HG02840 (cell line): ENCODE results near the gene LRRN3.
A peak's percentile ranks its signal among the peaks of the same experiment; 100 is the strongest.

Experiments
- ATAC-seq: cut with Tn5 transposase; IDR thresholded peaks from one replicate; pipeline ENCODE4 v1.9.1; 2021; ENCODE audit warnings: mild to moderate bottlenecking, moderate library complexity, moderate number of reproducible peaks; ENCODE audit not compliant: unreplicated experiment, low FRiP score

LRRN3 gene

GRCh38 chr7:111103678-111104274 lies 12.8 kb downstream of the LRRN3 start:
- peak; percentile 60 for ATAC-seq

DNA sequence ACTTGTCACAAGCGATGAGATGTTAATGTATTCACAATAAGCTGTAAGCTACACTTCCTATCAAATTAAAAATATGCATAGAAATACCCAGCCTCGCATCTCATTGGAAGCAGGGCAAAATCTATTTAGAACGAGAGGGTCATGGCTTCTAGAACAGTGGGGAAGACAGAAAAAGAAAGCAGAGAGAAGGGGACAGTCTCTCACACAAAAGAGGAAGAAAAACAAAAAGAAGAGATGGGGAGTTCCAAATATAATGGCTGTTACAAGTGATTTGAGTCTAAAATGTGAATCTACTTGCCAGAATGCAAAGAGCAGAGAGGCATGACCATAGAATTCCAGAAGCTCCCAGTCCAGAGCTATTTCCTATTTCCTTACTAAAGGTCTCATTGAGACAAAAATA lies 13.8 kb downstream of the LRRN3 start:
- no peak for ATAC-seq

DNA sequence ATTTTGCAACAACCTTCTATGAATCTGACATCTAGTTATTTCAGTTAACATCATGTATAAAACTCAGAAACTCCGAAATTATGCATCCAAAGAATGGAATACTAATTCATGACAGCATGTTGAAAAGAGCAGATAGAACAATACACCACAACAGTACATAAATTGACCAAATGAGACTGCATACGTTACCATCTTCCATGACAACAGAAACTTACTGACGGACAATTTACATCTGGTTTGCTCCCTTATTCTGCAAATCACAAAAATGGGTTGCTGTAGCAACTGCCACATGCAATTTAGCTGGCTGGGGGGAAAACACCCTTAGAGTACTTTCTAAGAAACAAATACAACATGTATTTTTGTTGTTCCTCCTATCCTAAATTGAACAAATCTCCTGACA lies 14.3 kb downstream of the LRRN3 start:
- ATAC-seq, result no peak

DNA sequence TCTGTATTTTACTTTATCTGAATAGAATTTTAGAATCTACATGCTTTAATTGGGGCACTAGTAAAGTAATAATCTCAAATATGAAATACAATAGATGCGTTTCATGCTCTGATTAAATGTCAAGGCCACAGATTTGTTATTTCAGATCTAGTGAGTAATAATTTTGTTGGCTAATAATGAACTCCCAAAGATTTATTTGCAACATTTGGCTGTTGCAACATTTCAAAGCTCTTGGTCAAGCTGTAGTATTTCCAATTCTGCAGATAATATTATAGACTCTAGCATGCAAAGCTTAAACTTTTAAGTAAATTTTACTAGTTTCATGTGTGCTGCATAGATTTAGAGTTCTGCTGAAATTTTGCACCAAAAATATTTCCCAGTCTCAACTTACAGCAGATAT lies 16.7 kb downstream of the LRRN3 start:
- ATAC-seq, result no peak

DNA sequence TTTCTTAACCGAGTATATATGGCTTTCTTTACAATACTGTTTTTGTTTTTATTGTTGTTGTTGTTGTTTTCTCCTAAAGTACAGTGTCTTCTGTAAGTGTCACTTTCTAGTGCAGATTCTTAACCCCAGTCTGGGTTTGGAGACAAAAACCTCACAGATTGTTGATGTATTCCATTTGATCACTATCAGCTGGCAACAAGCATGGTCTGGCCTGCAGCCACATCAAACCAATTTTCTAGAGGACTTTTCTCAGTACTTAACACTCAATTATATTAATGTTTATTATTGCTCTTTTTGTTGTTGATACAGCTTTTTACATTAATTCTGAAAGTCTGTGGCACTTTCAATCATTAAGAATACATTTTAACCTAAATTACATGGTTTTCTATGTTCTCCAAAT lies 17.1 kb downstream of the LRRN3 start:
- ATAC-seq, result no peak

- no peak for ATAC-seq
Measured at GRCh38 chr7:111108496-111108895, 17.6 kb downstream of the LRRN3 start.

DNA sequence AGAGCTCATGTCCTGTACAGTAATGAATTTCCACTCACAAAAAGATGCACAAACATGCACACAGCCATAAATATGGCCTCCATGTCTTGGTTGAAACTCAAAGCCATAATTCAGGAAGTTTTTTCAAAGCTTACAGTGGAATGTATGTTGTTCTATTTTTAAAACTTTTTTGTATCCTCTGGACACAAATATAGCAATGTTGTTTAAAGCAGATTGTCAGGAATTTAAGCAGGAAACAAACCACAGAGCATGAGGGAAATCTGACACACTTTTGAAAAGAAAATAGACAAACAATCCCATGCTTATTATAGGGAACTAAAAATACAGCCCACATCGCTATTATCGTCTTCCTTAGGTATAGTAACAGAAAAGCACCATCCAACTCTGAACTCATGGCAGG lies 21.5 kb downstream of the LRRN3 start:
- no peak for ATAC-seq

DNA sequence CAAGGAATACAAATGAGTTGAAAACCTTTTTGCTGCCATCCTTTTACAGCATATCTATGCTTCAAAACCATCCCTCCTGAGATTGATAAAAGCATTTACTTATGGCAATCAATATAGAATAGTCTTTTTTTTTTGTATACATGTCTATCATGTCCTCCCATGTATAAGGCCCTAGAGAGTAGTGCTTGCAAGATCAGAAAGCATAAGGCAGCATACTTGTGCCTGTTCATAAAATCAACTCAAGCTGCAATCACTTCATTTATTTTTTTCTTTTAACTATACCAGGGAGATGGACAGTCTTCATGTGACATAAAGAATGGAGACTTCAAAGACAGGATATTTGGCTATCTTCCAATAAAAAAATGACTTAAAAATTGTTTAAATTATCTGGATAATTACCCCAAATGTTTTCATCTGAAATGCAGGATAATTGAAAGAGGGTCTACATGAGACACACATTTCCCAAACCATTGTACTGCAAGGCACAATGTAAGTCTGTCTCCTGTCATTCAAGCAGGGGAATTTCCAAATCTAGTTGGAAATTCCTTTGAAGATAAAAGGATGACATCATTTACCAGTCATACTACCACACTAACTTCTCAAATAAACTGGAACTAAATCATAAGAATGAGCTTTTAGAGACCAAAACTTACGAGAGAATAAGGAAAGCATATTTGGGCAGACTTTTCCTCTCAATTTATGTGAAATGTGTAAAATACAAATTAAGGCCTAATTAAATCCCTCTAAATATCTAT lies 22.5 kb downstream of the LRRN3 start:
- peak; percentile 61 for ATAC-seq

- ATAC-seq, result no peak
Measured at GRCh38 chr7:111115966-111116365, 25.0 kb downstream of the LRRN3 start.

- no peak for ATAC-seq
Measured at GRCh38 chr7:111126987-111127386, 36.1 kb downstream of the LRRN3 start.

DNA sequence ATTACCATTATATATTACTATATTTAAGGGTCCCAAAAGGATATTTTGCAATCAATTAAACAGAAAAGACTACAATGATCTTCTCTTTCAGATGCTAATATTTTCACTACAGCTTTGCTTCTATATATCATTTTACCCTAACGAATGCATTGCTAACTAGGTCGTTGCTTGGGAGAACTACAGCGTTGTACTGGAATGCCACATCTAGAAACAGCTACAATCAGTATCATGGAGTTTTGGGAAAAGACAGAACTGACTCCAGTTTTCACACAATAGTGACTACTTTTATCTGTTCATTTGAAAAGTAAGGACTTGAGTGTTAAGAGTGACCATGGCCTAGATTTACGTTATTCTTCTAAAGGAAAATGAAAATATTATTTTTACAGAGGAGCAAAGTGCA lies 38.5 kb downstream of the LRRN3 start:
- ATAC-seq, result no peak

- ATAC-seq, result no peak
Measured at GRCh38 chr7:111132833-111133232, 41.9 kb downstream of the LRRN3 start.

GRCh38 chr7:111137296-111138192 lies 46.6 kb downstream of the LRRN3 start:
- peak; percentile 84 for ATAC-seq

GRCh38 chr7:111138193-111138569 lies 47.3 kb downstream of the LRRN3 start:
- ATAC-seq, result peak; percentile 94

GRCh38 chr7:111138586-111138985 lies 47.7 kb downstream of the LRRN3 start:
- ATAC-seq, result no peak

- ATAC-seq, result no peak
Measured at GRCh38 chr7:111140091-111140865, 49.4 kb downstream of the LRRN3 start.

GRCh38 chr7:111145472-111145871 lies 54.5 kb downstream of the LRRN3 start:
- ATAC-seq, result no peak

GRCh38 chr7:111146136-111146535 lies 55.2 kb downstream of the LRRN3 start:
- no peak for ATAC-seq

DNA sequence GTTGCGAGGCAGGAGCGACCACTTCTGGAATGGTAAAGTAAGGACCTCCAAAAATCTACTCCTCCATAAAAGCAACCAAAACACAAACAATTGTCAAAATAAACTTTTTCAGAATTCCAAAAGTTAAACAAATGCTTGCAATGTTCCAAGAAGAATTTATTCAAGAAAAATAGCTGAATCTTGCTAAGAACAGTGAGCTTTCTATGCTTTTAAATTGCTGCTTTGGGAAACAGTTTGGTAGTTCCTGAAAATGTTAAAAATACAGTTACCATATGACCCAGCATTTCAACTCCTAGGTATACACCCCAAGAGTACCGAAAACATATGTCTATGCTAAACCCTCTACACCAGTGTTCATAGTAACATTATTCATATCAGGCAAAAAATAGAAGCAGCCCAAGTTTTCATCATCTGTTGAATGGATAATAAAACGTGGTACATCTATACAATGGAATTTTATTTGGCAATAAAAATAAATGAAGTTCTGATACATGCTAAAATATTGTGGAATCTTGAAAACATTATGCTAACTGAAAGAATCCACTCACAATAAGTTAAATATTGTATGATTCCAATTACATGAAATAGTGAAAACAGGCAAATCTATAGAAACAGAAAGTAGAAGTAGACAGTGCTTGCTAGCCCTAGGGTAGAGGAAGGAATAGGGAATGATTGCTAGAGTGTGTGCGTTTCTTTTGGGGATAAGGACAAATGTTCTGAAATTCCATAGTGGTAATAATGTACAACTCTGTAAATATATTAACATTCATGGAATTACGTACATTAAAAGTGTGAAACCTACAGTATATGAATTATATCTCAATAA lies 57.0 kb downstream of the LRRN3 start:
- no peak for ATAC-seq

DNA sequence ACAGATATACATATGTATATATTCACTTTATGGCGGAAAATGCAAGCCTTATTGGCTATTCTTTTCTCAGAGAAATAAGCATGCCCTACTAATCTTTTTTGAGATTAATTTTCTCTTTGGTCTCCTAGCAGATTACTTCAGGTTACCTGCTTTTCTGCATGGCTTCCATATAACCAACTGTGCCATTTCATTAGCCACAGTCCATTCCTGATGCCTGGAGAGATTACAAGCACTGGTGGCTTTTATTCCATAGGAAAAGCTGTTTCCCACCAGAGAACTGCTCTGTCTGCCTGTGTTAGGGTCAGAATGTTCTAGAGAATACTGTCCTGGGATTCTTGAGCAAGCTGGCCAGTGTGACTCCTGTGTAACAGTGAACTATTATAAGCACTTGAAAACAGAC lies 59.8 kb downstream of the LRRN3 start:
- ATAC-seq, result no peak
